ENCODE results near the gene ROCK2. TPM values are rescaled to one million over a fixed set of nuclear protein-coding genes. Genes with fewer than 3 reads are reported as not detected.

ROCK2 gene
- total and polyA plus RNA-seq, 2 of the 13 experiments (the other 11 are each of a cell fraction or from before 2014, with no cell fraction given), result 38.1 to 119 TPM

GRCh38 chr2:11387843-11388242 is 43.4 kb upstream of the ROCK2 start (continued):
- TF ChIP-seq ATF5 (CRISPR knock-in tag; IDR thresholded peaks at IDR 0.05; ENCODE audit: low read depth), result no peak
- TF ChIP-seq ZXDC (CRISPR knock-in tag; IDR thresholded peaks at IDR 0.05), result no peak
- TF ChIP-seq DMAP1 (CRISPR knock-in tag; IDR thresholded peaks at IDR 0.05), result 0 out of 2 replicates have a peak, but pooled peaks have one; percentile 47
- no peak for TF ChIP-seq ZNF354B (CRISPR knock-in tag; IDR thresholded peaks at IDR 0.05)
- TF ChIP-seq ZBTB1 (CRISPR knock-in tag; IDR thresholded peaks at IDR 0.05; ENCODE audit: borderline replicate concordance), result no peak
- TF ChIP-seq KLF6 (CRISPR knock-in tag; IDR thresholded peaks at IDR 0.05), result no peak
- peak; percentile 85 for TF ChIP-seq HMG20B (CRISPR knock-in tag; conservative IDR thresholded peaks at IDR 0.05)
- TF ChIP-seq ZBTB34 (CRISPR knock-in tag; IDR thresholded peaks at IDR 0.05), result peak; percentile 74; the same call in 1 of the 2 replicates
- TF ChIP-seq CBX1 (IDR thresholded peaks at IDR 0.05; ENCODE audit: low read depth), result no peak
- no peak for TF ChIP-seq ZNF333 (CRISPR knock-in tag; IDR thresholded peaks at IDR 0.05; ENCODE audit: borderline replicate concordance)
- TF ChIP-seq HNRNPLL (IDR thresholded peaks at IDR 0.05; ENCODE audit: low read depth, low read length, poor library complexity, severe bottlenecking), result no peak
- TF ChIP-seq ETV6 (CRISPR knock-in tag; conservative IDR thresholded peaks at IDR 0.05), result no peak
- TF ChIP-seq ZNF747 (CRISPR knock-in tag; IDR thresholded peaks at IDR 0.05; ENCODE audit: borderline replicate concordance), result no peak
- peak; percentile 42; the same call in 1 of the 2 replicates for TF ChIP-seq CEBPG (CRISPR knock-in tag; IDR thresholded peaks at IDR 0.05)
- TF ChIP-seq ZNF816 (CRISPR knock-in tag; IDR thresholded peaks at IDR 0.05; ENCODE audit: borderline replicate concordance), result no peak
- no peak for TF ChIP-seq ZNF577 (CRISPR knock-in tag; IDR thresholded peaks at IDR 0.05; ENCODE audit: borderline replicate concordance, low read depth)
- no peak for TF ChIP-seq GATA4 (IDR thresholded peaks at IDR 0.05; ENCODE audit: borderline replicate concordance, low read depth)
- no peak for TF ChIP-seq ZSCAN5A (CRISPR knock-in tag; IDR thresholded peaks at IDR 0.05; ENCODE audit: borderline replicate concordance)
- TF ChIP-seq RXRA (CRISPR knock-in tag; IDR thresholded peaks at IDR 0.05), result no peak; the same call in 1 of the 2 replicates
- TF ChIP-seq ATRX (CRISPR knock-in tag; IDR thresholded peaks at IDR 0.05; ENCODE audit: borderline replicate concordance), result no peak
- TF ChIP-seq TFAP4 (IDR thresholded peaks at IDR 0.05; ENCODE audit: borderline replicate concordance, low read depth), result no peak
- no peak for TF ChIP-seq ZNF761 (CRISPR knock-in tag; conservative IDR thresholded peaks at IDR 0.05)
- TF ChIP-seq MAF1 (CRISPR knock-in tag; IDR thresholded peaks at IDR 0.05; ENCODE audit: borderline replicate concordance), result no peak
- TF ChIP-seq ZBTB7A (CRISPR knock-in tag; IDR thresholded peaks at IDR 0.05), result no peak
- TF ChIP-seq CHCHD3 (CRISPR knock-in tag; IDR thresholded peaks at IDR 0.05), result no peak
- no peak for TF ChIP-seq SRF (IDR thresholded peaks at IDR 0.05; ENCODE audit: low read depth, low read length)

Measured in HepG2 (cell line).